GM23338 (cell line): Measurements from ENCODE around the gene SMURF1.

Source experiments
- EZH2 ChIP-seq: fragments of 200-600 bp; sonication (generic); IDR thresholded peaks from one replicate; pipeline ENCODE4 v1.8.0; 2017; ENCODE audit warnings: antibody characterized with exemption, mild to moderate bottlenecking, low read depth; ENCODE audit not compliant: unreplicated experiment
- POLR2AphosphoS5 ChIP-seq: IDR thresholded peaks from 2 replicates; pipeline ENCODE4 v1.6.1; 2016; ENCODE audit warnings: antibody characterized with exemption, low read depth
- TF ChIP-seq, protein P1 (sequence below), 2 experiments: fragments of 200-600 bp in 1 of 2; sonication (generic) in 1 of 2; conservative IDR thresholded peaks; 2 replicates each; pipeline versions ENCODE4 v1.5.1 to v1.6.1; 2016 to 2017; ENCODE audit warnings: antibody characterized with exemption in 2 of 2, low read depth in 2 of 2, mild to moderate bottlenecking in 2 of 2, moderate library complexity in 1 of 2
- TF ChIP-seq, protein P2 (sequence below): IDR thresholded peaks from one replicate; pipeline ENCODE4 v1.6.1; 2018; ENCODE audit warnings: antibody characterized with exemption; ENCODE audit not compliant: unreplicated experiment

DNA sequence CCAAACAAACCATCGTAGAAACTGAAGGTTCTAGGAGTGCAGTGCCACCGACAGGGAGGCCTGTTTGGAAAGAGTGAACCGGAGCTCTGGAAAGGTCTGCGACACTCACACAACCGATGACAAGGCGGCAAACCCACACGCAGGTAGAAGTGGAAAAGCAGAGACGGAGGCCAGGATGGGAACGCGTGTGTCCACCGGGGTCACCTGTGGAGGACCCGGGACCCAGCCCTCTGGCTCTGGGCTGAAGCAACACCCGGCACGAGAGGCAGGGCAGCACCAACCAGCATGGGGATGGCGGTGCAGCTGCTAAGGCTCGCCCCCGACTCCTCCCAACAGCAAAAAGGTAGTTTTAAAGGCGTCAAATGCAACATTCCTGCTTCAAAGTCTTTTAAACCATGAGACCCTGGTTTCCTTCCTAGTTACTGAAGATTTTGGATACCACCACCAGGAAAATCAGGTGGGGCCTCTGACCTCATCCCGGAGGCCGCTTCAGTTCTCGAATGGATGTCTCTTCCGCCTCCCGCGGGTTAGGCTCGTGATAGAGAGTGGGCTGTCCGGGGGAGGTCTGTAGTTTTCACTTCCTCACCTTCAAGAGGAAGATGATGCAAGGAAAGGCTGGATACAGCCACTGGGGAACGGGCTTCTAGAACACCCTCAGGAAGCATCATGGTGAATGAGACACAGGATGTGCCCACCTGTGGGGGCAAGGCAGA lies 115.5 kb downstream of the SMURF1 start:
- TF ChIP-seq, protein P1, sequence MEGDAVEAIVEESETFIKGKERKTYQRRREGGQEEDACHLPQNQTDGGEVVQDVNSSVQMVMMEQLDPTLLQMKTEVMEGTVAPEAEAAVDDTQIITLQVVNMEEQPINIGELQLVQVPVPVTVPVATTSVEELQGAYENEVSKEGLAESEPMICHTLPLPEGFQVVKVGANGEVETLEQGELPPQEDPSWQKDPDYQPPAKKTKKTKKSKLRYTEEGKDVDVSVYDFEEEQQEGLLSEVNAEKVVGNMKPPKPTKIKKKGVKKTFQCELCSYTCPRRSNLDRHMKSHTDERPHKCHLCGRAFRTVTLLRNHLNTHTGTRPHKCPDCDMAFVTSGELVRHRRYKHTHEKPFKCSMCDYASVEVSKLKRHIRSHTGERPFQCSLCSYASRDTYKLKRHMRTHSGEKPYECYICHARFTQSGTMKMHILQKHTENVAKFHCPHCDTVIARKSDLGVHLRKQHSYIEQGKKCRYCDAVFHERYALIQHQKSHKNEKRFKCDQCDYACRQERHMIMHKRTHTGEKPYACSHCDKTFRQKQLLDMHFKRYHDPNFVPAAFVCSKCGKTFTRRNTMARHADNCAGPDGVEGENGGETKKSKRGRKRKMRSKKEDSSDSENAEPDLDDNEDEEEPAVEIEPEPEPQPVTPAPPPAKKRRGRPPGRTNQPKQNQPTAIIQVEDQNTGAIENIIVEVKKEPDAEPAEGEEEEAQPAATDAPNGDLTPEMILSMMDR (conservative IDR thresholded peaks at IDR 0.05; ENCODE audit: low read depth in 2 of 2): no peak
- TF ChIP-seq POLR2AphosphoS5: no peak
- TF ChIP-seq, protein P2, sequence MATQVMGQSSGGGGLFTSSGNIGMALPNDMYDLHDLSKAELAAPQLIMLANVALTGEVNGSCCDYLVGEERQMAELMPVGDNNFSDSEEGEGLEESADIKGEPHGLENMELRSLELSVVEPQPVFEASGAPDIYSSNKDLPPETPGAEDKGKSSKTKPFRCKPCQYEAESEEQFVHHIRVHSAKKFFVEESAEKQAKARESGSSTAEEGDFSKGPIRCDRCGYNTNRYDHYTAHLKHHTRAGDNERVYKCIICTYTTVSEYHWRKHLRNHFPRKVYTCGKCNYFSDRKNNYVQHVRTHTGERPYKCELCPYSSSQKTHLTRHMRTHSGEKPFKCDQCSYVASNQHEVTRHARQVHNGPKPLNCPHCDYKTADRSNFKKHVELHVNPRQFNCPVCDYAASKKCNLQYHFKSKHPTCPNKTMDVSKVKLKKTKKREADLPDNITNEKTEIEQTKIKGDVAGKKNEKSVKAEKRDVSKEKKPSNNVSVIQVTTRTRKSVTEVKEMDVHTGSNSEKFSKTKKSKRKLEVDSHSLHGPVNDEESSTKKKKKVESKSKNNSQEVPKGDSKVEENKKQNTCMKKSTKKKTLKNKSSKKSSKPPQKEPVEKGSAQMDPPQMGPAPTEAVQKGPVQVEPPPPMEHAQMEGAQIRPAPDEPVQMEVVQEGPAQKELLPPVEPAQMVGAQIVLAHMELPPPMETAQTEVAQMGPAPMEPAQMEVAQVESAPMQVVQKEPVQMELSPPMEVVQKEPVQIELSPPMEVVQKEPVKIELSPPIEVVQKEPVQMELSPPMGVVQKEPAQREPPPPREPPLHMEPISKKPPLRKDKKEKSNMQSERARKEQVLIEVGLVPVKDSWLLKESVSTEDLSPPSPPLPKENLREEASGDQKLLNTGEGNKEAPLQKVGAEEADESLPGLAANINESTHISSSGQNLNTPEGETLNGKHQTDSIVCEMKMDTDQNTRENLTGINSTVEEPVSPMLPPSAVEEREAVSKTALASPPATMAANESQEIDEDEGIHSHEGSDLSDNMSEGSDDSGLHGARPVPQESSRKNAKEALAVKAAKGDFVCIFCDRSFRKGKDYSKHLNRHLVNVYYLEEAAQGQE: no peak
- TF ChIP-seq EZH2: no peak
